Thoracic aorta (tissue), 2 donors: ENCODE results near the gene PPP1R7. TPM values are rescaled to one million over a fixed set of nuclear protein-coding genes. Genes with fewer than 3 reads are reported as not detected.

ENCODE experiments used
- ATAC-seq: fragments of 150-250 bp; one replicate; pipeline ENCODE4 v1.8.0; 2017; ENCODE audit warnings: low read depth; ENCODE audit not compliant: insufficient number of reproducible peaks, low FRiP score
- DNase-seq: peaks from one replicate; pipeline ENCODE4 v3.0.0-alpha.2; 2020; ENCODE audit warnings: low spot score
- H3K27ac ChIP-seq, 2 donors: fragments of 200-600 bp; sonication (generic); 1 replicate in 1 of 2; 2 replicates in 1 of 2; pipeline ENCODE4 v1.5.1; 2016; ENCODE audit warnings: mild to moderate bottlenecking in 2 of 2, moderate library complexity in 2 of 2
- H3K27me3 ChIP-seq: fragments of 200-600 bp; sonication (generic); replicated peaks from 2 replicates; pipeline ENCODE4 v1.6.0; 2016; ENCODE audit warnings: mild to moderate bottlenecking; ENCODE audit not compliant: insufficient read depth
- H3K36me3 ChIP-seq: fragments of 200-600 bp; sonication (generic); one replicate; pipeline ENCODE4 v1.5.1; 2016
- H3K4me1 ChIP-seq, 2 donors: fragments of 200-600 bp; sonication (generic); 1 replicate in 1 of 2; 2 replicates in 1 of 2; pipeline versions ENCODE4 v1.5.1 to v1.6.0; 2016; ENCODE audit warnings: low read depth in 2 of 2, mild to moderate bottlenecking in 1 of 2; ENCODE audit not compliant: control insufficient read depth in 1 of 2
- H3K4me3 ChIP-seq: fragments of 200-600 bp; sonication (generic); 2 replicates; pipeline ENCODE4 v1.5.1; 2016; ENCODE audit warnings: mild to moderate bottlenecking
- H3K9me3 ChIP-seq: fragments of 200-600 bp; sonication (generic); 2 replicates; pipeline ENCODE4 v1.5.1; 2016
- total RNA-seq, 2 donors: library from RNA; depleted of rRNA; stranded (reverse); fragments of >200 nt; gene quantifications; one replicate each; pipeline versions ENCODE4 v1.1.0 to v1.2.3, GENCODE V29; 2016
- TF ChIP-seq, protein P1 (sequence below): fragments of 200-600 bp; sonication (generic); IDR thresholded peaks from one replicate; pipeline ENCODE4 v1.5.1; 2019; ENCODE audit warnings: antibody characterized with exemption

The PPP1R7 gene
- total RNA-seq, 2 donors from 2014 or later: 28.9 to 40.3 TPM

DNA sequence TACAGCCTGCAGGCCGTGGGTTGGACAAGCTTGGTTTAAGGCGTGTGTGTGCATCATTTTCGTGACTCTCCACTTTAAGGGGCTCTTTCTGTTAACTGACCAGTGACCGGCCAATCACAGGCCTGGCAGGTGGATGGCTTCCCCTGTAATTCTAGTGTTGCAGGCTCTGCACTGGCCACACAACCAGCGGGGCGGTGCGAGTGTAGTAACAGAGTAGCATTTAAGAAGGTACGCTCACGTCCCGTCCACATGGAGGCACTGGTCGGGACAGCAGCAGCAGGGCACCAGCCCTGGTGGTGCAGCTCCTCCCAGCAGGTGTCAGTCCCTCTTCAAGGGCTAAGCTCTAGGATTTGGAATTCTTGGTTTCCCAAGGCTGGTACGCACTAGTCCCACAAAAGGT, 30.2 kb downstream of the PPP1R7 start:
- H3K27me3 ChIP-seq: no peaks in the 10 kb centered on the region
- TF ChIP-seq, protein P1, sequence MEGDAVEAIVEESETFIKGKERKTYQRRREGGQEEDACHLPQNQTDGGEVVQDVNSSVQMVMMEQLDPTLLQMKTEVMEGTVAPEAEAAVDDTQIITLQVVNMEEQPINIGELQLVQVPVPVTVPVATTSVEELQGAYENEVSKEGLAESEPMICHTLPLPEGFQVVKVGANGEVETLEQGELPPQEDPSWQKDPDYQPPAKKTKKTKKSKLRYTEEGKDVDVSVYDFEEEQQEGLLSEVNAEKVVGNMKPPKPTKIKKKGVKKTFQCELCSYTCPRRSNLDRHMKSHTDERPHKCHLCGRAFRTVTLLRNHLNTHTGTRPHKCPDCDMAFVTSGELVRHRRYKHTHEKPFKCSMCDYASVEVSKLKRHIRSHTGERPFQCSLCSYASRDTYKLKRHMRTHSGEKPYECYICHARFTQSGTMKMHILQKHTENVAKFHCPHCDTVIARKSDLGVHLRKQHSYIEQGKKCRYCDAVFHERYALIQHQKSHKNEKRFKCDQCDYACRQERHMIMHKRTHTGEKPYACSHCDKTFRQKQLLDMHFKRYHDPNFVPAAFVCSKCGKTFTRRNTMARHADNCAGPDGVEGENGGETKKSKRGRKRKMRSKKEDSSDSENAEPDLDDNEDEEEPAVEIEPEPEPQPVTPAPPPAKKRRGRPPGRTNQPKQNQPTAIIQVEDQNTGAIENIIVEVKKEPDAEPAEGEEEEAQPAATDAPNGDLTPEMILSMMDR: no peak
- H3K27ac ChIP-seq: no peak overlapping the region
- ATAC-seq (no peak), DNase-seq (no peak)
- peaks cover 21% of the 10 kb centered on the region for H3K36me3 ChIP-seq
- no peaks in the 10 kb centered on the region for H3K9me3 ChIP-seq
- no peaks in the 10 kb centered on the region for H3K4me1 ChIP-seq
- H3K4me3 ChIP-seq: no peak overlapping the region

DNA sequence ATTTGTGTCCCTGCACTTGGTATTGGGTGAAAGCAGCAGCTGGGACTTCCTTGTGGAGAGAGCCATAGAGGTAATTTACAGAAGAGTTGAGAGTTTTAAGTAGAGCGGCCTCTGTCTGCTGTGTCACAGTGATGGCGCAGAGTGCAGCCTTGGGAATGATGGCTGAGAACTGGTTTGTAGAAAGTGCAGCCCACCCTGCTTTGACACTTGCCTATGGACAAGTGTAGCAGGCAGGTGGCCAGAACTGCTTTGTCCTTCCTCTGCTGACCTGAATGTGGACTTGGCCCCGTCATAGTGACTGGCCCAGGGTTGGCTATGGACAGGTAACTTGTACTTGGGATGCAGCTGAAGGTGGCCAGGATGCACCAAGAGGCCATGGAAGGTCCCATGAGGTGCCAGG, 31.9 kb downstream of the PPP1R7 start:
- Histone ChIP-seq H3K9me3 (no peaks in the 10 kb centered on the region), H3K27me3 (no peaks in the 10 kb centered on the region), H3K36me3 (peaks cover 6% of the 10 kb centered on the region), H3K27ac (no peak overlapping the region), H3K4me1 (no peaks in the 10 kb centered on the region), H3K4me3 (no peak overlapping the region)
- TF ChIP-seq, protein P1: no peak
- ATAC-seq (no peak), DNase-seq (no peak)

DNA sequence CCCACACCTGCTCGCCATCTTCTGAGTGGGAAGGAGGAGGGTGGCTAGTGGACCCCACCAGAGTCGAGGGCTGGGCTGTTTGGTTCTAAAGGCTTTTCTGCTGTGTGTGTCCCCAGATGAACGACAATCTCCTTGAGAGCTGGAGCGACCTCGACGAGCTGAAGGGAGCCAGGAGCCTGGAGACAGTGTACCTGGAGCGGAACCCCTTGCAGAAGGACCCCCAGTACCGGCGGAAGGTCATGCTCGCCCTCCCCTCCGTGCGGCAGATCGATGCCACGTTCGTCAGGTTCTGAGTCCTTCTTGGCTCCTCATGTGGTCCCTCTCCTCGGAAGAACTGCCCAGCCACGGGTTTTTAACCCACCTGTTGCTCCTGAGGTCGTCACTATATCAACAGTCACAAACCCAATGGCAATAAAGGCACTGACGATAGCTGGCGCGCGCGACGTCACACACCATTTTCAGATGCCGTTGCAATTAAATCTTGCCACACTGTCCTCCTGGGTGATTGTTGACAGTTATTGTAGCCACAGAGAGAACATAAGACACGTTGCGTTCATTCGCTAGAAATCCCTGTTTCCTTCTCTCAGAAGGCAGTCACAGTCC, 32.4 kb downstream of the PPP1R7 start:
- H3K4me1 ChIP-seq: no peaks in the 10 kb centered on the region
- H3K27ac ChIP-seq: no peak overlapping the region
- DNase-seq: no peak
- H3K4me3 ChIP-seq: no peak overlapping the region
- peaks cover 5% of the 10 kb centered on the region for H3K36me3 ChIP-seq
- H3K9me3 ChIP-seq: no peaks in the 10 kb centered on the region
- no peaks in the 10 kb centered on the region for H3K27me3 ChIP-seq
- TF ChIP-seq, protein P1: no peak
- no peak for ATAC-seq

DNA sequence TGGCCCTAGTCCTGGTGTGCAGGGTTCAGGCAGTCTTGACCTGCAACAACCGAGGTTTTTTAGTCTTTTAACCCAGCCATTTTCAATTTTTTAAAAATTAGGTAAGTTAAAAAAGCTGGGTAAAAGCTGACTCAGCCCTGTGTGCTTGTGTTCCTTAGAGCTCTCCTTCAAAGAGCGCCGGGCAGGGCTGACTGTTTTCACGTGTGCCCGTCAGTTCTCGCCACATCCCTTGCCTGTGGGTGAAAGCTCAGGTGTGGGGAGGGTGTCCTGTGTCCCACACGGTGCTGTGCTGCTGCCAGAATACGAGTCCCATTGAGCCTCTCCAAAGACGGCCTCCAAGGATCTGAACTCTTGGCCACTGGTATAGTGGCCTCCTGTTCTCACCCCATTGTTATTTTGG, 33.0 kb downstream of the PPP1R7 start:
- TF ChIP-seq, protein P1: no peak
- H3K9me3 ChIP-seq: no peaks in the 10 kb centered on the region
- no peaks in the 10 kb centered on the region for H3K27me3 ChIP-seq
- H3K36me3 ChIP-seq: peaks cover 5% of the 10 kb centered on the region
- H3K27ac ChIP-seq: no peak overlapping the region
- ATAC-seq (no peak), DNase-seq (no peak)
- no peak overlapping the region for H3K4me3 ChIP-seq
- H3K4me1 ChIP-seq: no peaks in the 10 kb centered on the region

DNA sequence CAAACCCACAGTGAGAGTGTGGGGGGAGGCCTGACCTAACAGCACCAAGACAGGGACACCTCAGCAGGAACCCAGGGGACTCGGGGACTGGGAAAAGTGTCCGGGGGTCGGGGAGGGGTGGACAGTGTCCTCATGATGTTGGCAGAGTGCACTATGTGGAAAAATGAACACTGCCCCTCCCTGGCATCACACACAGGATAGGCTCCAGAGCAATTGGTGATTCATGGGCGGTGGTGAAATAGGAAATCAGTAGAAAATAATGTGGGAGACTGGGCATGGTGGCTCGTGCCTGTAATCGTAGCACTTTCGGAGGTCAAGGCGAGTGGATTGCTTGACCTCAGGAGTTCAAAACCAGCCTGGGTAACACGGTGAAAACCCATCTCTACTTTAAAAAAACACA, 34.6 kb downstream of the PPP1R7 start:
- Histone ChIP-seq H3K4me1 (no peaks in the 10 kb centered on the region), H3K27ac (no peak overlapping the region), H3K36me3 (peaks cover 5% of the 10 kb centered on the region), H3K4me3 (no peak overlapping the region), H3K9me3 (no peaks in the 10 kb centered on the region), H3K27me3 (no peaks in the 10 kb centered on the region)
- DNase-seq: no peak
- TF ChIP-seq, protein P1: no peak
- ATAC-seq: no peak
